HG03469 (cell line): Measurements from ENCODE around the gene CPT1B.
"Not testable (repeated sequence)": the region's sequence is repeated elsewhere in the genome, so short reads cannot be mapped to it uniquely, and the experiment has no call there.

Experiments
- ATAC-seq: cut with Tn5 transposase; IDR thresholded peaks from one replicate; pipeline ENCODE4 v1.9.1; 2021; ENCODE audit warnings: mild to moderate bottlenecking, moderate library complexity, moderate number of reproducible peaks; ENCODE audit not compliant: unreplicated experiment

The CPT1B gene

DNA sequence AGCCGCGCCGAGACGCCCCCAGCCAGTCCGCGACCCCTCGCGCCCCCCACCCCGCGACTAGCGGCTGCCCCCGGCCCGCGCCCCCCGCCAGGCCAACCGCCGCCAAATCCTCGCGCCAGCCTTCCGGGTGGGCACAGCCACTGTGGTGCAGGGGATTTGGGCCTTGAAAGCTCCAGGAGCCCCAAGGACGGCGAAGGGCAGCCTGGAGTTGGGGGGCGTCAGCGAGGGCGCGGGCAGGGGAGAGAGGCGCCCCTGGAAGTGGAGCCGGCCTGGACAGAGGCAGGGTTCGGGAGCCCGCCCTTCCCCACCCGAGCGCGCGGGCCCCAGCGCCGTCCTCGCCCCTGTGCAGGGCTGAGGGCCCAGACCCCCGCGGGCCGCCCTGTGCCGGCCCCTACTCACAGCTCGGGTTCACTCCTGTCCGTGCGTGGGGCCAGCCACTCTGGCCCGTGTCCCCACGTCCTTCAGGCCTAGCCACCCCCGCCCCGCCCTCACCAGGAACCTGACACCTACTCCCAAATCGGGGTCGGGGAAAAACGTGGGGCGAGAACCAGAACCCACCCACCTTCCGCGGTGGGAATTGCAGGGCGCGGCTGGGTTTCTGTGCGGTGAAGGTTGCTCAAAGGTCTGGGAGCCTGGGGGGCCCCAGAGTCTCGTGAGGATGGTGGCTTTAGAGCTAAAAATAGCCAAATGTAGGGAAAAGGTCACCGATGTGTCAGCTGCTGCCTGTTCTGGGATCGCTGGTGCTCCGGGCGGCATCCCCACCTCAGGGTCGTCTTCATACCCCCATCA lies at the start of gene CPT1B:
Gene CPT1B (minus strand): TSS at position 441 of the 789 bp plus-strand sequence. CDS start 512 bp downstream, outside the sequence.
- no peak for ATAC-seq

DNA sequence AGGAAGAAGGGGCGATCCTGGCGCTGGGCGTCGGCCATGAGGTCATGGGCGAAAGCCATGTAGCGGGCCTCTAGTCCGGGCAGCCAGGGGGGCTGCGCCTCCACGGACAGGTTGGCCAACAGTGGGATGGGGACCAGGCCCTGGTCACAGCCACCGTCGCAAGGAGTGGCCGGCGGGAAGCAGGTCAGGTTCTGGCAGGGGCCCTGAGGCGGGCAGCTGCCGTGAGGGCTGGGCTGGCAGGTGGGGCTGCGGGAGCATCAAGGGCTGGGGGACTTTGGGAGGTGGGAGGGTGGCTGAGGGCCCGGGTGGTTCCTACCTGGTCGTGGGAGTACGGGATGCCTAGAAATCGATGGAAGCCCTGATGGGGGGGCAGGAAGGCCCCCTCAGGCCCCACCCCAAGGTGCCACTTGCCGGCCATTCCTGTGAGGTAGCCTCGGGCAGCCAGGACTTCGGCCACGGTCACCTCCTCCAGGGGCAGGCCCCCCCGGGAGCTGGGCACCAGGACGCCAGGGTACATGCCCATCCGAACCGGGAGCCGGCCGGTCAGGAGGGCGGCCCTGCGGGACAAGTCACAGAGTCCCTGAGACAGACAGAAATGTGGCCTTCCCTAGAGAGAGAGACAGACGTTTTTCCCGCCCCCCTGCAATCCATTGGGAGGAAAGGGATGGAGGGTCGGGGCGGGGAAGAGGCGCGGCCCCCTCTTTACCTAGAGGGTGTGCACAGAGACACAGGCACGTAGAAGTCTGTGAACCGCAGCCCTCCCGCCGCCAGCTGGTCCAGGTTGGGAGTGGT lies 48.8 kb upstream of the CPT1B start:
- no peak for ATAC-seq

GRCh38 chr22:50626314-50626849 lies 48.2 kb upstream of the CPT1B start:
- no peak for ATAC-seq

DNA sequence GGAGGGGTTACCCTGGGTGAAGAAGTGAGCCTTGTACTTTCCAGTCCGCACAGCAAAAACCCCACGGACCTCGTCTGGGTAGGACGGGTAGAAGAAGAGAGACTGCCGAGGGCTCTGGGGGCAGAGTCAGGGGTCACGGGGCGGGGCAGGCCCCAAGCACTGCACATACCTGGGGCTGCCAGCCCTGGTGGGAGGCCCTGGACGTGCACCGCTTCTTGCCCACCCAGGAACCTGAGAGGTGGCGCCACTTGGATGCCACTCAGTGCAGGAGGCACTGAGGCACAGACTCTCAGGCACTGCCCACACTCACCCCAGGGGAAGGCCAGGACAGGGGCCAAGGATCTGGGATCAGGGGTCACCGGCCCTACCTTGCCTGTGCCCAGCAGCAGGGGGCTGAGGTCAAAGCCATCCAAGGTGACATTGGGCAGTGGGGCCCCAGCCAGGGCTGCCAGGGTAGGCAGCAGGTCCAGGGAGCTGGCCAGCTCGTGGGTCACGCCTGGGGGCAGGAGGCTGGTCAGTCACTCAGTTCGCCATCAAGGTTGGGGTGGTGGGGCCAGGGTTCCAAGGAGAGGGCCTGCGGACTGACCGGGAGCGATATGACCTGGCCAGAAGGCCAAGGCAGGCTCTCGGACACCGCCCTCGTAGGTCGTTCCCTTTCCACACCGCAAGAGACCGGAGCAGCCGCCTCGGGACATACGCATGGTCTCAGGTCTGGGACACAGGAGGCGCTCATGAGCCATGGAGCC lies 47.5 kb upstream of the CPT1B start:
- ATAC-seq = no peak

- no peak for ATAC-seq
These were observed 46.9 kb upstream of the CPT1B start for GRCh38 chr22:50625131-50625567.

GRCh38 chr22:50624347-50625130 lies 46.3 kb upstream of the CPT1B start:
- ATAC-seq = no peak

DNA sequence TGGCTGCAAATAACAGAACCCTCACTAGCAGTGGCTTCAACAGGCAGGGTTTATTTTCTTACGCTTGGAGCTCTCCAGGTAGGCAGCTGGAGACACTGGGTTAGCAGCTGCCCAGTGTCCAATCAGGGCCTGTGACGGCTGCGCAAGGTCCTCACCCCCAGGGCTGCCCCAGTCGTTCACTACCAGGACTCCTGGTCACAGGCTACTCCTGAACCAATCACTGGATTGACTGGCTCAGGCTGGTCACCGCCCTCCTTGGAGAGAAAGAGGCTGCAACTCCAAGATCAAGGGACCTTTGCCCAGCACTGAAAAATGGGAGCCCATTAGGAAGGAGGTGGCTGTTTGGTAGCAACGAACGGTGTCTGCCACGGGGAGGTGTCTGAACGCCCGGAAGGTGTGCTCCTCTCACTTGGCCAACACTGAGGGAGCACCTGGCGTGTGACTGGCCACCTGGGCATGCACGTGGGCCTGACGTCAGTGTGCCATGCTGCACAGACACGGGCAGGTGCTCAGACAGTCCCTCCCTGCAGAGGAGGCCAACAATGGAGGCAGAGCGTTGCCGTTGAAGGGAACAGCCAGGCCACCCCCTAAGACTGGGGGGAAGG lies 44.6 kb upstream of the CPT1B start:
- ATAC-seq = no peak

DNA sequence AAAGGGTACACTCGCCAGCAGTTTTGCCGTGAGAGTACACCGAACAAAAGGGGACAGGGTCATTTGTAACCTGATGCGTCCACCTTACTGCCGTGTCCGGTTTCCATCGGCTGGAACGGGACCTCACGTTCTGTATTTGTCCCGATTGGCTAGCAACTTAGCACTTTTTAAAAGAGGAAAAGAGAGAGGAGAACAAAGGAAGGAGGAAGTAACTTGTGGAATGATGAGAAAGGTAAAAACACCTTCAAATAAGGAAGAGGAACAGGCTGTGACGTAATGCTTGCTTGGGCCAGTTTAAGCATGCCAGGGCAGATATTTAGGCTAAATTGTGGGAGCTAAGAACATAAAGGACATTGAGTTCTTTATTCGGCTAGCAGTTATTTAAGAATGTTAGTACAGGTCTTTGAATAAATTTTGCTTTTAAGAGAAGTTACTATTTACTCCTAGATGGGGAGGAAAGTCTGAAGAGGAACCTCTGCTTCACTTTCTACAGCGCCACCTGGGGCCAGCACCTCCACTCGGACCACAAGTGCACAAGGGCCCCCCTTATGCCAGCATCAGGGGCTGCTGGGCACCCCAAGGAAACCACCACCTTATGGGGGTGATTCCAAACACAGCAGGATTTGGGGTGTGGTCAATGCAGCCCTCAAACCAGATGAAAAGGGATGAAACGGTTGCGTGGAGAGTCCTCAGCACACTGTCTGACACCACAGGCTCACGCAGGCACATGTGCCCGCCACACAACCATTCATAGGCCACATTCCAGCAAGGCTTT lies 43.9 kb upstream of the CPT1B start:
- no peak for ATAC-seq

DNA sequence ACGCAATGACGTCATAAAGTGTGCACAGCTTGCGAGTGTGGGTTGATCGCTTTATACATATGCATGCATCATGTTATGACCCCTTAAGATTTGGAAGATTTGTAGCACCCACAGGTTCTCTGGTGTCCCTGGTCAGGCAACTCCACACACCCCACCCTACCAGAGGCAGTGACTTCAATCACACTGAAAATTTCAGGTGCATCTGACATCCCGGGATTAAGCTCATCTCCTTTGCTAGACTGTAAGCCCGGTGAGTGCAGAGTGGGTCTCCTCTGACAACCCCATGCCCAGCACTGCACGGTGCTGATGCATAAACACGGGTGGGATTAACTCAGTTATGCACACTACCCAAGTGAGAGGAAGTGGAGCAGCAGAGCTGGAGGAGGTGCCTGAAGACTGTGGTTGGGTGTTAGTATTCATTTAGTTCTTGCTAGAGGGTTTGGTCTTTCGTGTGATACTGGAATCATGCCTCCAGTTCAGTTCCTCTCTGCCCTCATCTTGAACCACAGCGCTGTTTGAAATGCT lies 43.2 kb upstream of the CPT1B start:
- ATAC-seq = peak; percentile 19

DNA sequence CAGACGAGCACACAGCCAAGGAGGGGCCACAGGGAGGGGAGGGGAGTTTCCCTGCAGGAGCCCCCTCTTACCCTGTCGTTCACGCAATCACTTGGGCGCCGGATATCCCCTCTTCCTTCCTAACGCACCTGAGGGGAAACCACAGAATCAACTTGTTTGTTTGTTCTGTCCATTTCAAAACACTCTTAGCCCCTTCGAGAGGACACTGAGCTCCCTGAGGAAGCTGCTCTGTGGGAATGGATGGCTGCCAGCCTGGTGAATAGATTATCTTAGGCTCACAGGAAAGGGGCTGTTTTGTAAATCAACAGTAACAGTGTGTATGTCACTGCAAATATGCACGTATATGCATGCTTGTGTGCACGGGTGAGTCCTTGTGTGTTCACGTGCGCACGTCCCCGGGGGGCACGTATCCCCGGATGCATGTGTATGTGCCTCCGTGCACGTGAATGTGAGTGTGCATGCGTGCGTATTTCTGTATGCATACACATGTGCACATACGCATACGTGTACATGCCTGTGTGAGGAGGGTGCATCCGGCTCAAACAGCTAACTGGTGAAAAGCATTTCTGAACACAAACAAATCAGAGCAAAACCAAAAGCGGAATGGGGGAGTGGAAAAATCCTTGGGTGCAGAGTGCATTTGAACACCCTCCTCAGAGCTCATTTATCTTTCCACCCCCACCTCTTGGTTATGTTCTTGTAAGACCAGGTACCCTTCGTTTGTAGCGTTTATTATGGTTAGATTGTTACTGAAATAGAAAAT lies 42.5 kb upstream of the CPT1B start:
- ATAC-seq = peak; percentile 19

DNA sequence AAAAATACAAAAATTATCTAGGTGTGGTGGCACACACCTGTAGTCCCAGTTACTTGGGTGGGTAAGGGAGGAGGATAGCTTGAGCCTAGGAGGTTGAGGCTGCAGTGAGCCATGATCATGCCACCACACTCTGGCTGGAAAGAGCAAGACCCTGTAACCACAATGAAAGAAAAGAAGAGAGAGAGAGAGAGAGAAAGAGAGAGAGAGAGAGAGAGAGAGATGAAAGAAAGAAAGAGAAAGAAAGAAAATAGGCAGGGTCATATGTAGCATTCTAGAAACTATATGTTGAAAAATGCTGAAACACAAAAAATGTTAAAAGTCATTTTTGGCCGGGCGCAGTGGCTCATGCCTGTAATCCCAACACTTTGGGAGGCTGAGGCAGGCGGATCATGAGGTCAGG lies 36.1 kb upstream of the CPT1B start:
- ATAC-seq = not testable (repeated sequence)

DNA sequence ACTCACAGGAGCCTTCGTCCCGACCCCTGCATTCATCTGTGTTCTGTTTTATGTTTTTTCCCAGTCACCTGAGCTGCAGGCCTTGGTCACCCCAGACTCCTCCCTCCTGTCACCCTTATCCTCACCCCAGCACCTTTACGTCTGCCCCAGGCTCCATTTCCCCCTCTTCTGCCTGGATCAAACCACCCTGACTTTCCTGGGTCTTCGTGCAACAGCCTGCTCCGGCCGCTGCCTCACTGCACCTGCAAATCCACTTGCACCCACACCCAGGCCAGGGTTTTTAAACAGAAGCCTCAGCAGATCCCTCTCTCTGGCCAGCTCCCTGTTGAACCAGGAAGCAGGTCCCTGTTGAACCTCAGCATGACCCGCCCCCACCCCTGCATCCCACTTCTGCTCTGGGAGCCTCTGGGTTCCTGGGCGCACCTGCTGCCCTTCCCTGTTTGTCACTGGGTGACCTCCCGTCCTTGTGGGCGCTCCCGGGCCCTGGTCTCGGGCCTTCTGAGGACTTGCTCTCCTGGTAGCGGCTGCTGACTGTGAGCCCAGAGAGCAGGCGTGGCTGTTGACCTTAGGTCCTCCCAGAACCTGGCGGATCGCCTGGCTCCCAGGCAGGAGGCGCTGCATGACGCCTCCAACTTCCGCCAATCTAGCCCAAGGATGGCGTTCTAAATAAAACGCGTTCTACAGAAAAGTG lies 35.2 kb upstream of the CPT1B start:
- ATAC-seq = no peak

- ATAC-seq = no peak
These were observed 34.4 kb upstream of the CPT1B start for GRCh38 chr22:50612528-50613221.

DNA sequence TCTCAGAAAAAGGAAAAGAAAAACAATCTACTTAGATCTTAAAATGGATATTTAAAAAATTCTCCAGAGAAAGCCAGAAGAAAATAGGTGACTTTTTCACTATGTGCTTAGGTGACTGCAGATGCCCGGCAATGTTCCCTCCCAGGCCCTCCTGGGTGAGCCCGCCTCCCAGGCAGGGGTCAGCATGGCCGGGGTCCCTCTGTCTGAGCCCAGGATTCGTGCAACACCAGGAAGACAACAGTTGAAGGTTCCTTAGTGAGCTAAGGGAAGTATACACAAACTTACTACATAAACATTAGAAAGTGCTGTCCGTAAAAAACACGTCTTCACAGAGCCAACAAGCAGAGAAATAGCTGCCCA lies 33.9 kb upstream of the CPT1B start:
- ATAC-seq = no peak

GRCh38 chr22:50611341-50612060 lies 33.3 kb upstream of the CPT1B start:
- ATAC-seq = no peak

GRCh38 chr22:50610581-50610980 lies 32.4 kb upstream of the CPT1B start:
- ATAC-seq = no peak
